ENCODE measurements around the gene TMEM176A.

DNA sequence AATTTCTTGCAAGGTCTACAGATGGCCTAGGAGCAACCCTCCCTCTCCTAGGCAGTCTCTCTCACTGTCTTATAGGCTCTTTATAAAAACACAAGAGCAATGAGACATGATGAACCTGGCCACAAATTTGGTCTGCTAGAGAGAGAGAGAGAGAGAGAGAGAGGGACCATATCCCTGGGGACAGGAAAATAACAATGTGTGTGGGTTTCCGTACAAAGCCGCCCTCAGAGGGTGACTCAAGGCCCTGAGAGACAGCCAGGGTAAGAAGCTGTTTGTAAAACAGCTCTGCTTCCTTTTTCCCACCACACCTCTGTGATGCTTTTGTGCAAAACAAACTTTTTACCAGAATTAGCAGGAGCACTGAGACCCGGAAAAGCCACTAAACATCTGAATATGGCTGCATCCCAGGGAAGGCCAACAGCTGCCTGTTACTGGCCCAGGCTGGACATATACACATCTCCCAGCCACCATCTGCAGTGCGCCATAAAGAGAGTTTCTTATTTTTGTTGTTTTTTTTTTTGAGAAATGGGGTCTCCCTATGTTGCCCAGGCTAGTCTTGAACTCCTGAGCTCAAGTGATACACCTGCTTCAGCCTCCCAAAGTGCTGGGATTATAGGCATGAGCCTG, 45.0 kb upstream of the TMEM176A start:
- no peak for TF ChIP-seq REST (IDR thresholded peaks at IDR 0.05; ENCODE audit: low read depth)
- TF ChIP-seq YY1 (IDR thresholded peaks at IDR 0.05; ENCODE audit: low read depth), result no peak
- no peak for TF ChIP-seq CREB1 (IDR thresholded peaks at IDR 0.05; ENCODE audit: low read depth)
- TF ChIP-seq TCF12 (IDR thresholded peaks at IDR 0.05; ENCODE audit: low read depth), result no peak
- TF ChIP-seq TAF1 (IDR thresholded peaks at IDR 0.05; ENCODE audit: low read depth), result no peak
- TF ChIP-seq USF1 (IDR thresholded peaks at IDR 0.05), result no peak
- no peak for TF ChIP-seq EP300 (IDR thresholded peaks at IDR 0.05; ENCODE audit: borderline replicate concordance)
- no peak for TF ChIP-seq MAX (IDR thresholded peaks at IDR 0.05)
- no peak for TF ChIP-seq EGR1 (IDR thresholded peaks at IDR 0.05)
- no peak for TF ChIP-seq ZBTB7A (IDR thresholded peaks at IDR 0.05; ENCODE audit: low read depth)
